ENCODE data around the gene WDR38. TPM values are rescaled to one million over a fixed set of nuclear protein-coding genes. Genes with fewer than 3 reads are reported as not detected.

Gene WDR38
- total RNA-seq, 4 donors from 2014 or later: not detected

GRCh38 chr9:124871156-124871561, 17.9 kb downstream of the WDR38 start:
- in situ Hi-C loops (cut with MboI; ENCODE audit: low pct_ligation_motif_present in 1 of 4, low pct_unique_long_range_greater_than_20kb in 1 of 4, low sequenced_read_pairs in 3 of 4): no loop called here

GRCh38 chr9:124873664-124874063, 20.4 kb downstream of the WDR38 start:
- TF ChIP-seq POLR2A (IDR thresholded peaks at IDR 0.05) (no peak), EP300 (IDR thresholded peaks at IDR 0.05; ENCODE audit: low read depth) (no peak), POLR2AphosphoS5 (IDR thresholded peaks at IDR 0.05) (no peak)
- TF ChIP-seq, protein P1, sequence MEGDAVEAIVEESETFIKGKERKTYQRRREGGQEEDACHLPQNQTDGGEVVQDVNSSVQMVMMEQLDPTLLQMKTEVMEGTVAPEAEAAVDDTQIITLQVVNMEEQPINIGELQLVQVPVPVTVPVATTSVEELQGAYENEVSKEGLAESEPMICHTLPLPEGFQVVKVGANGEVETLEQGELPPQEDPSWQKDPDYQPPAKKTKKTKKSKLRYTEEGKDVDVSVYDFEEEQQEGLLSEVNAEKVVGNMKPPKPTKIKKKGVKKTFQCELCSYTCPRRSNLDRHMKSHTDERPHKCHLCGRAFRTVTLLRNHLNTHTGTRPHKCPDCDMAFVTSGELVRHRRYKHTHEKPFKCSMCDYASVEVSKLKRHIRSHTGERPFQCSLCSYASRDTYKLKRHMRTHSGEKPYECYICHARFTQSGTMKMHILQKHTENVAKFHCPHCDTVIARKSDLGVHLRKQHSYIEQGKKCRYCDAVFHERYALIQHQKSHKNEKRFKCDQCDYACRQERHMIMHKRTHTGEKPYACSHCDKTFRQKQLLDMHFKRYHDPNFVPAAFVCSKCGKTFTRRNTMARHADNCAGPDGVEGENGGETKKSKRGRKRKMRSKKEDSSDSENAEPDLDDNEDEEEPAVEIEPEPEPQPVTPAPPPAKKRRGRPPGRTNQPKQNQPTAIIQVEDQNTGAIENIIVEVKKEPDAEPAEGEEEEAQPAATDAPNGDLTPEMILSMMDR (IDR thresholded peaks at IDR 0.05): no peak
- intact Hi-C loops (cut with DNase I; ENCODE audit: low total_unique reads) (no loop called here), in situ Hi-C loops (cut with MboI; ENCODE audit: low pct_ligation_motif_present in 1 of 4, low pct_unique_long_range_greater_than_20kb in 1 of 4, low sequenced_read_pairs in 3 of 4) (no loop called here)
- WGBS, 2 donors (ENCODE audit: low coverage in 1 of 2): 92% methylated on average over 14 of the region's 14 CpGs; no CpG with 5 or more reads in 1 of the 2 donors
- peaks cover 20 to 36% (median 34%) of the 10 kb centered on the region in 4 donors for H3K4me1 ChIP-seq
- H3K36me3 ChIP-seq: peaks cover 0 to 22% (median 10%) of the 10 kb centered on the region in 4 donors
- no peaks in the 10 kb centered on the region for H3K9me3 ChIP-seq
- no peak overlapping the region for H3K4me3 ChIP-seq
- H3K27me3 ChIP-seq: no peaks in the 10 kb centered on the region
- DNase-seq: no peak
- no peak overlapping the region for H3K27ac ChIP-seq

More at GRCh38 chr9:124871156-124871561, 17.9 kb downstream of the WDR38 start:
- intact Hi-C loops (cut with DNase I; ENCODE audit: low total_unique reads): no loop called here
- WGBS, 2 donors (ENCODE audit: low coverage in 1 of 2): 60 to 71% methylated on average over 1 to 11 of the region's 11 CpGs
- Histone ChIP-seq H3K9me3 (no peaks in the 10 kb centered on the region), H3K27me3 (no peaks in the 10 kb centered on the region), H3K4me3 (peak overlapping the region in 1 of 4 donors; percentile 90), H3K36me3 (peaks cover 0 to 12% (median 6%) of the 10 kb centered on the region in 4 donors), H3K4me1 (peaks cover 26 to 44% (median 42%) of the 10 kb centered on the region in 4 donors), H3K27ac (peak overlapping the region; percentile 94 to 100 (median 98))
- DNase-seq: no peak
- TF ChIP-seq, protein P1 (IDR thresholded peaks at IDR 0.05): no peak
- TF ChIP-seq POLR2AphosphoS5 (IDR thresholded peaks at IDR 0.05): no peak
- TF ChIP-seq EP300 (IDR thresholded peaks at IDR 0.05; ENCODE audit: low read depth): no peak
- TF ChIP-seq POLR2A (IDR thresholded peaks at IDR 0.05): no peak

GRCh38 chr9:124875501-124875900, 22.2 kb downstream of the WDR38 start:
- intact Hi-C loops (cut with DNase I; ENCODE audit: low total_unique reads): no loop called here
- in situ Hi-C loops (cut with MboI; ENCODE audit: low pct_ligation_motif_present in 1 of 4, low pct_unique_long_range_greater_than_20kb in 1 of 4, low sequenced_read_pairs in 3 of 4): no loop called here
- H3K36me3 ChIP-seq: peaks cover 0 to 32% (median 11%) of the 10 kb centered on the region in 4 donors
- TF ChIP-seq EP300 (IDR thresholded peaks at IDR 0.05; ENCODE audit: low read depth) (no peak), POLR2A (IDR thresholded peaks at IDR 0.05) (no peak), POLR2AphosphoS5 (IDR thresholded peaks at IDR 0.05) (no peak)
- TF ChIP-seq, protein P1 (IDR thresholded peaks at IDR 0.05): no peak
- peaks cover 13 to 29% (median 26%) of the 10 kb centered on the region in 4 donors for H3K4me1 ChIP-seq
- H3K27ac ChIP-seq: no peak overlapping the region
- H3K9me3 ChIP-seq: no peaks in the 10 kb centered on the region
- 88% methylated on average over 6 of the region's 6 CpGs; no CpG with 5 or more reads in 1 of the 2 donors for WGBS, 2 donors (ENCODE audit: low coverage in 1 of 2)
- no peak for DNase-seq
- H3K27me3 ChIP-seq: no peaks in the 10 kb centered on the region
- no peak overlapping the region for H3K4me3 ChIP-seq

GRCh38 chr9:124877021-124877782, 23.9 kb downstream of the WDR38 start:
- no peak for DNase-seq
- Histone ChIP-seq H3K36me3 (peaks cover 0 to 33% (median 11%) of the 10 kb centered on the region in 4 donors), H3K27me3 (no peaks in the 10 kb centered on the region), H3K4me1 (peaks cover 0 to 12% (median 10%) of the 10 kb centered on the region in 4 donors), H3K9me3 (no peaks in the 10 kb centered on the region), H3K4me3 (no peak overlapping the region), H3K27ac (no peak overlapping the region)
- in situ Hi-C loops (cut with MboI; ENCODE audit: low pct_ligation_motif_present in 1 of 4, low pct_unique_long_range_greater_than_20kb in 1 of 4, low sequenced_read_pairs in 3 of 4) (no loop called here), intact Hi-C loops (cut with DNase I; ENCODE audit: low total_unique reads) (no loop called here)
- WGBS, 2 donors (ENCODE audit: low coverage in 1 of 2): 66 to 86% methylated on average over 4 to 14 of the region's 14 CpGs
- no peak for TF ChIP-seq POLR2AphosphoS5 (IDR thresholded peaks at IDR 0.05)
- no peak for TF ChIP-seq POLR2A (IDR thresholded peaks at IDR 0.05)
- TF ChIP-seq, protein P1 (IDR thresholded peaks at IDR 0.05): no peak
- no peak for TF ChIP-seq EP300 (IDR thresholded peaks at IDR 0.05; ENCODE audit: low read depth)
